D721Med (cell line): Measurements from ENCODE around the gene AUTS2.

ENCODE experiments used
- DNase-seq: peaks from one replicate; pipeline ENCODE4 v3.0.0; 2011; ENCODE audit warnings: low spot score; ENCODE audit not compliant: insufficient read length
- FAIRE-seq: peaks from 2 replicates; lab custom pipeline; 2011; peaks lifted over from hg19 to GRCh38; lab: Jason Lieb, UNC
- TF ChIP-seq, protein P1 (sequence below): IDR thresholded peaks from 2 replicates; pipeline ENCODE4 v1.5.1; 2012; ENCODE audit warnings: mild to moderate bottlenecking, control low read depth; ENCODE audit not compliant: insufficient read depth; ENCODE audit errors: missing control alignments

AUTS2 gene

DNA sequence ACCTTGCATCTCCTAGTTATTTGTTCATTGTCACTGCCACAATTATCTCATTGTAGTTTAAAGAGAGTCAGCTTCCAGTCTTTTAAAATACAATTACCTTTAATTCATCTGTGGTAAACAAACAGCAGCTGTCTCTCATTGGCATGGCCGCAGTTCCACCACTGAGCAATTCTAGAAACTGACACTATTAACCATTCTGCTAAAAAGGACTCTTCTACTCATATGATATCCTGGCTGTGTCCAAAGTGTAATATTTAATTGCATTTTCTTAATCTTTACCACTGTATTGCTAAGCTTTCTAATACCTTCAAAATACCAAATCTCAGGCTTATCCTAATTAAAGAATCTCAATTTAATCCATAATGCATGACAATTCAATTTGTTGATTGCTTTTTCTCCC, 639.0 kb downstream of the AUTS2 start:
- FAIRE-seq: peak; percentile 98
- TF ChIP-seq, protein P1, sequence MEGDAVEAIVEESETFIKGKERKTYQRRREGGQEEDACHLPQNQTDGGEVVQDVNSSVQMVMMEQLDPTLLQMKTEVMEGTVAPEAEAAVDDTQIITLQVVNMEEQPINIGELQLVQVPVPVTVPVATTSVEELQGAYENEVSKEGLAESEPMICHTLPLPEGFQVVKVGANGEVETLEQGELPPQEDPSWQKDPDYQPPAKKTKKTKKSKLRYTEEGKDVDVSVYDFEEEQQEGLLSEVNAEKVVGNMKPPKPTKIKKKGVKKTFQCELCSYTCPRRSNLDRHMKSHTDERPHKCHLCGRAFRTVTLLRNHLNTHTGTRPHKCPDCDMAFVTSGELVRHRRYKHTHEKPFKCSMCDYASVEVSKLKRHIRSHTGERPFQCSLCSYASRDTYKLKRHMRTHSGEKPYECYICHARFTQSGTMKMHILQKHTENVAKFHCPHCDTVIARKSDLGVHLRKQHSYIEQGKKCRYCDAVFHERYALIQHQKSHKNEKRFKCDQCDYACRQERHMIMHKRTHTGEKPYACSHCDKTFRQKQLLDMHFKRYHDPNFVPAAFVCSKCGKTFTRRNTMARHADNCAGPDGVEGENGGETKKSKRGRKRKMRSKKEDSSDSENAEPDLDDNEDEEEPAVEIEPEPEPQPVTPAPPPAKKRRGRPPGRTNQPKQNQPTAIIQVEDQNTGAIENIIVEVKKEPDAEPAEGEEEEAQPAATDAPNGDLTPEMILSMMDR: no peak
- DNase-seq: no peak

GRCh38 chr7:70237831-70238575, 639.7 kb downstream of the AUTS2 start:
- FAIRE-seq (peak; percentile 21), DNase-seq (no peak)
- TF ChIP-seq, protein P1: no peak

- FAIRE-seq: peak; percentile 32
- TF ChIP-seq, protein P1: no peak
- no peak for DNase-seq
These were observed 641.6 kb downstream of the AUTS2 start for GRCh38 chr7:70239918-70240317.

DNA sequence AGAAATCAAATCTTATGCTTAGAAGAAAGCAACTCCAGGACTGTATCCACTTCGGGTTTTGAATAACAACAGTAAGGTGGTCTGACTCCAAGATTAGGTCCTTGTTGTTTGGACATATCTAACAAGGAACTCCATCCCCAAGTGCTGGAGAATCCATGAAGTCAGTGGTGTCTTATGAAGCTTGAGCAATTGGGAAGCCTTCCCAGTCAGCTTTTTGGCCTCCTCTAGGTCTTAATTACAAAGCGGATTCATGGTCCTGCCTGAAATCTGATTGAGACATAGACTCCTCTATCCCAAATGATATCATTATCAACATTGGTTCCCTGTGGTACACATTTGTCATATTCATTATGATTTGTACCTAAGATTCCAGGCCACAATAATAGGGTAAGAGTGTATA, 642.6 kb downstream of the AUTS2 start:
- TF ChIP-seq, protein P1: no peak
- DNase-seq (no peak), FAIRE-seq (no peak)

DNA sequence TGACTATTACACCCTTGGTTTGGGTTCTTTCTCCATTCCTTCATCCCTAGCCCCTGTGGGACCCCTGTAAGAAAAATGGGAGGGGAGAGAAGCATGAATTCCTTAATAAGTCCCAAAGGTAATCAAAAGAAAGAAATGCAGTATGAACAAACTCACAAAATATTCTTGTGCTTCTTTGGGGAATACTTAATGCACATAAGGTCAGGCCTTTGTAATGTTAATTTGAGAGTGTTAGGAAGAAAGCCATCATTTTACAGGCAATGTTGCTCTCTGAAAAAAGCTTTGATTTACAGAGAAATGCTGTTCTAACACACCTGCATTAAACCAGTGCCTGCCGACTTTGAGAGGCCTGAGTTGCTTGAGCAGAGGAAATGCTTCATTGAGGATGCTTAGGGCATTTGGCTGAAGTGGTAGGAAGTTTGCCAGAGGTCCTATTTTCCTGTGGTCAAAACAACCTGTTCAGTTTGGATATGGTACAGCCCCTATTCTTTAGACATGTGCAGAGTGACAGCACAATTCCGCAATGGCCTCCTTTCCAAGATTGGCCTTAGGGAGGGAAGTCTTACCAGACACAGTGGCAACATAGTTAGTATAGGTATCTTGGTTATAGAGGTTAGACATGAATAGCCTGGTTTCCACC, 643.4 kb downstream of the AUTS2 start:
- FAIRE-seq (peak; percentile 35), DNase-seq (no peak)
- TF ChIP-seq, protein P1: no peak

GRCh38 chr7:70242826-70243225, 644.6 kb downstream of the AUTS2 start:
- no peak for FAIRE-seq
- no peak for DNase-seq
- TF ChIP-seq, protein P1: no peak

- peak; percentile 51 for FAIRE-seq
These were observed 645.2 kb downstream of the AUTS2 start for GRCh38 chr7:70243443-70243842.

More at GRCh38 chr7:70243443-70243842, 645.2 kb downstream of the AUTS2 start:
- no peak for DNase-seq
- TF ChIP-seq, protein P1: no peak
